Measurements from ENCODE around the gene PKDCC.
A peak's percentile ranks its signal among the peaks of the same experiment; 100 is the strongest.

PKDCC gene

DNA sequence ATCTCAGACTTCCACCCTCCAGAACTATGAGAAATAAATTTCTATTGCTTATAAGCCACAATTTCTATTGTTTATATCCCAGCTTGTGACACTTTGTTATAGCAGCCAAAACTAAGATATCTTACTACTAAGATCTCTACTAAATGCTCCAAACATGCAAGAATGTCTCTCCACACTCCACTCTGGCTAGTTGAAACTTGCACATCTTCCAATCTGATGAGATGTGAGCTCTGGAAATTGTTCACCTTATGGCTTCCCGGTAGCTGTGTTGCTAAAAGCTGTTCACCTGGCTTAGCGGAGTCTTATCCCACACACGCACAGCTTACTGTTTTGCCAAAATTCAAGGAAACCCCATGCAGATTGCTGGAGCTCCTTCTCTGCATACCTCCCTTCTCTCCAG, 43.9 kb downstream of the PKDCC start:
- DNase-seq = no peak

DNA sequence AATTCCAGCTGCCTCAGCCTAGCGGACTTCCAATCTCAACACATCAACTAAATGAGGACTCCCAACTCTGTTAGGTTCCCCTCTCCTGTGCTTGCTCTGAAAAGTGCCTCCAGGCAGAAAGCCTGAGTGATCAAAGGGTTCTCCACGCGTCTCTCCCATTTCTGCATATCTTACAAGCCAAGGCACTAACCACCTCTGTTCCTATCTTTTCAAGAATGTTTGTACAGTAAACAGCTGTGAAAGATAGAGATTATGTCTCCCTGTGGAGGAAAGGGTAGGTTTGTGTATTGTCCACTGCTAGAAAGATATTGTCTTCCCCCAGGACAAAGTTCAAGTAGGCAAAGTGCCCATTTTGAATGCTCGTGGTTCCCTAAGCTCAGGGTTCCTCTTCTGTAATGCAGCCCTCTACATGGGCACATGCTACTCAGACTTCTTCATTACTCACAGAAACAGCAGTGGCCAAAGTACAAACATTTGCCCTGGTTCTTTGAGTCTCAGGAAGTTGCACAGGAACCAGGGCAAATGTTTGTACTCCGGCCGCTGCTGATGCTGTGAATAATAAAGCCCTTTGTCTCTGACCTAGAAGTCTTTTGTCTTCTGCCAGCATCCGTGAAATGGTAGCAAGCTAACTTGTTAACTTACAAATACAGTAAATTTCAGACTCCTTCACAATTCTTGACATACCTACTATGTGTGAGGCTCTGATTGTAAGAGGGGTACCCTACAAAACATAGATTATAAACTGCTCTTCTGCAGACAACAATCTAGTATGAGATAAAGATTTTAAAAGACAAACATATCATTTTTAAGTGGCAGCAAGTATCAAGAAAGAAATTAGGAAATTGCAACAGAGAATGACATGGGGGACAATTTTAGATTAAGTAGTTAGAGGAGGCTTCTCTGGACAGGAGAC, 44.5 kb downstream of the PKDCC start:
- peak; percentile 55 for DNase-seq

DNA sequence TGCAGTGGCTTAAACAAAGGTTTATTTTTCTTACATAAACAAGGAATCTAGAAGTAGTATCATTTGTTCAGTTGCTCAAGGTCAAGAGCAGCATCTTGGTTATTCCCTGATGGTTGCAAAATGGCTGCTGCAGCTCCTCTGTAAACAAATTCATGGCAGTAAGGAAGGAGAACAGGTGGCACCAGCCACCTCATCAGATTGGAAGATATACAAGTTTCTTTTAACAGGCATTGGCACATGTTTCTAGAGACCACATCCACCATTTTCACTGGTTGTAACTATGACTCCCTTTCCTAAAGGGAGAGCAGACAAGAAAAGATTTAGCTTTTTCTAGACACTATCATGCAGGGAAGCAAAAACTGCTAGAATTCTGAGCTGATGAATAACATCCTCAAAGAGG, 46.3 kb downstream of the PKDCC start:
- no peak for DNase-seq

DNA sequence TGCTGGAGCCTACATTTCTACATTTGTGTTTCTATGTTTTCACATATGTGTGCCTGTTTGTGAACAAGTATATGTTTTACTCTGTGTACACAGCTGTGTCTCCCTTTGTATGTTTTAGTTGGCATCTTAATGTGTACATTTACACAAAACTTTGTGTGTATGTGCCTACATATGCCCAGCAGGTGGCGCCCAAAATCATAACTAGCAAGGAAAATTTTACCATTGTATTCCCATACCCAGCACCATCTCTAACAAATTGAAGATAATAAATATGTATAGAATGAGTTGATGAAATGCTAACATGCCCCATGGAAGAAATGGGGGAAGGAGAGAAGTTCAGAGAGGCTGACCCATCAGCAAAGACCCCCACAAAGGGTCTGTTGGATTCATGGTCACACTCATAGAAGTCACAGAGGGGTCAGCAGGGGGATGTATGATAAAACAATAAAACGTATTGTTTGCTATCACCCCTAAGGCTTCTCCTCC, 48.1 kb downstream of the PKDCC start:
- DNase-seq = peak; percentile 79

DNA sequence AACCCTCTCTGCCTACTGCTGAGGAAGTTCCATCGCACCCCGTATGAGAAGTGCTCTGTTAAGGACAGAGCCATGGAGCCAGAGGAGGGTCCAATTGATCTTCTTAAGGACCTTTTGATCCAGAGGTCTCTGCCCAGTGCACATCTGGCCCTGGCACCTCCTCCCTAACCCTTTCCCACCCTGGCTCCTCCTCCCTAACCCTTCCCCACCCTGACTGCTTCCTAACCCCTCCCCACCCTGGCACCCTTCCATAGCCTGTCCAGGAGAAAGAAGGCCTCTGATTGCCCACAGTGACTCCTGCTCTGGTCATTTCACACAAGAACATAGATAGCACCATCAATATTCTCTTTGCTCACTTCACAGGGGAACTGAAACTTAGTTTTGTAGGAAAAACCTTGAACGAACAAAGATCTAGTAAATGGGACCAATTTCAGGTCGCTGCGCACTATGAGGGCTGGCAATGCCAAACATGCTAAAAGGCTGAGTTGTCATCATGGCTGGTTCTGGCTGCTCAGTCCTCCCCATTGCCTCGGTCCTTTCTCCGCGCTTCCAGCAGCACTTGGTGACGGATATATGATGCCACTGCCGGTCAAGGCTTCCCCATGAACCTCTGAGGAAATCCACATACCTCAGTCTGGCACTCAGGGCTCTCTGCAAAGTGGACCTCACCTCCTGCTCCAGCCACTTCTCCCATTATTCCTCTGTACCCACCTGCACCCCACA, 49.2 kb downstream of the PKDCC start:
- DNase-seq = no peak

DNA sequence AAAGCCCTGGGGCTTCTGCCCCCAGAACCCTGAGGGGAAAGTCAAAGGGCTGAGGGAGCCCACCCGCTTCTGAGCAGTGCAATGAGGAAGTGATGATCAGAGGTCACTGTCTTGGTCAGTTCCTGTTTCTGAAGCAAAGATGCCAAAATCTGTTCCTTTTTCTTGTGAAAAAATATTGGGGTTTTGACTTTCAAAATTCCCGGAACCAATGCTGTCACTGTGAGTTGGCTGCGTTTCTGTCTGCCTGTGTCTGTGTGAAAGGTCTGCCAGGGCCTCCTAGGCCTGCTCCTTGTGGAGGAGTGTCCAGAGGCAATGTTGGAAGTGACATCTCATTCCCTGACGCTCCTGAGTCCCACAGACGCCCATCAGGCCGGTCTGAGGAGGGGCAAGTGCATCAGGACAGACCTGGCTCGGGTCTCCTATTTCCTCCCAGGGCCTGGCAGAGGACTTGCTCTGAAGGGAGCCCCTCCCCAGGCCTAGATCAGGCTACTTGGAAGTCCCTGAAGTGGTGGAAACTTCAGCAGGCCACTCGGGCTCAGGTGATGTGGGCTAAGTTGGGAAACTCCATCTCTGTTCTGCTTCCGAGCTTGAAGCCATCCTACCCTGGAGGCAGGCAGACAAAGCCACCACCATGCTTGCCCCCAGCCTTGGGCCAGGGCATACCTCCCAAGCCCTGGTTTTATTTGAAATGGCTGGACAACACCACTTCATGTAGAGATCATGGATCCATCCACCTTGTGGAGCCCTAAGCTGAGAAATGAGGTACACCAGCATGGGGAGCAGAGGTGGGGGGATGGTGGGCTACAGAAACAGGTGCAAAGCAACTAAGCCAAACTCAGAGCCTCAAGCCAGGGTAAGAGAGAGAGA, 51.0 kb downstream of the PKDCC start:
- peak; percentile 37 for DNase-seq

DNA sequence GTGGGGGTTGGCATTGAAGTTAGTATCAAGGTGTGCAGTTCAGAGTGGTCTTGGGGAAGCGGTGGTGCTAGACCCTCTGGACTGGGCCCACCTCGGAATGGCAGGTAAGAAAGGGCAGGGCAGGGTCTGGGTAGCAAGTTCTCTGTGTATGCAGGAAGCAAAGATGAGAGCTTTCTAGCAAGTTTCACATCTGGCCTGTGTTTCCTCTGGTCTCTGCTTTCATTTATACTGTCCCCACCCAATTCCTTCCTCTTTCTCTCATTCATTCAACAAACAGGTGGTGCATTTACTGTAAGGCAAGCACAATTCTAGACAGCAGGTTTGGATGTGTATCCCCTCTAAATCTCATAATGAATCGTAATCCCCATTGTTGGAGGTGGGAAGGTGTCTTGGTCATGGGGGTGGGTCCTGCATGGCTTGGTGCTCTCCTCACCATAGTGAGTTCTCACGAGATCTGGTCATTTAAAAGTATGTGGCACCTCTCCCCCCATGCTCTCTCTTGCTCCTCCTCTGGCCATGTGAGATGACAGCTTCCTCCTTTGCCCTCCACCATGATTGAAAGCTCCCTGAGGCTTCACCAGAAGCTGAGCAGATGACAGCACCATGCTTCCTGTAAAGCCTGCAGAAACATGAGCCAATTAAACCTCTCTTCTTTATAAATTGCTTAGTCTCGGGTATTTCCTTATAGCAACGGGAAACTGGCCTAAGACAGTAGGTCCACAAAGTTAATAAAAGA, 51.8 kb downstream of the PKDCC start:
- DNase-seq = no peak

DNA sequence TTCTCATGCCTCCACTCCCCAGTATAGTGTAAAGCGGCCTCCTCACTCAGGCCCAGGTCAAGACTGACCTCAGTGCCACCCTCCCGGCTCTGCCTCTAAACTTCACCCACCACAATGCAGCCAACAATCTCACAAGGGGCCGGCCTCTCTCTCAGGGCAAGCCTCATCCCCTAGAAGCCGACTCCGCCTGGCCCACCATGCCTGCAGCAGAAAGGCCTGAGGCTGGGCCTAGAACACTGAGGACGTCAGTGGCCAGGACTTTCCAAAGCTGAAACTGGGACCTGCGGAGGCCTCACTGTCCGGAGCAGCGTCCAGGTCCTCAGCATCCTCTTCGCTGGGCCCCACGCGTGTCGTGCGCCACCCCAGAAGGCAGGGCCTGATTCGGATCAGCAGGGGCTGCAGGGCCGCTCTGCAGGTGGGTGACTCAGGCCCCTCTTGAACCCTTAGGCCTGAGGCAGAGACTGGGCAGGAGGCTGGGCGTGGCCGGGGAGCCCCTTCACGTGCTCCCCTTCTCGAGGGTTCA, 52.9 kb downstream of the PKDCC start:
- no peak for DNase-seq

DNA sequence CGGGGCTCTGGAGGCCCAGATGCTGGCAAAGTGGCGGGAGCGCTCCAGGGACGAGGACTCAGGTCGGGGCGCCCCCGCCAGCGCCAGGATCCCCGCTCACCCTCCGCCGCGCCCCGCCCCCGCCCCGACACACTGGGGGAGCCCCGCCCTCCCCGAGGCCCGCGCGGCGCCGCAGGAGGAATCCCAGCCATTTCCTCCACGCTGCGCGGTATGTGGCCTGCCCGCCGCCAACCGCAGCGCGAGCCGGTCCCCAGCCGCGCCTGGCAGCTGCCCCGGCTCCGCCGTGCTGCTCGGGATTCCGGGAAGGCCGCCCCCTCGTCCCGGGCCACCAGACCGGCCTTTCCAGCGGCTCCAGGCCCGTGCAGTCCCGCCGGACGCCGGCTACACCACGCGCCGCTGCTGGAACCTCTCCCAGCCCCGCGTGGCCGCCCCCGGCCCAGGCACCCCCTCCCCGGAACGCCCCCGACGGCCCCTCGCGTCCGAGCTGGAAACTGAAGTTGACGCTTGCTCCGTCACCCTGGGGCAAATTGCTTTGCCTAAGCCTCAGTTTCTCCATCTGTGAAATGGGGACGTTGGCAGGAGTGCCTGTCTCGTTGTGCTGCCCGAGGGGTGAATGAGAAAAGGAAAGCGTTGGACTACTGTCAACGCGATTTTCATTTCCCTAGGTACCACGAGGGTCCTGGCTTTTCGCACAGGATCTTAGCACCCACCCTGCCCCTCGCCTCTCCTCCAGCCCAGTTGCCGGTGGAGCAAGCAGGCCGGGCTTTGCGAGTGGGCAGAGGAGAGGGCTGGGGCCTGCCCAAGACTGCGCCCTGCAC, 53.6 kb downstream of the PKDCC start:
- no peak for DNase-seq

DNA sequence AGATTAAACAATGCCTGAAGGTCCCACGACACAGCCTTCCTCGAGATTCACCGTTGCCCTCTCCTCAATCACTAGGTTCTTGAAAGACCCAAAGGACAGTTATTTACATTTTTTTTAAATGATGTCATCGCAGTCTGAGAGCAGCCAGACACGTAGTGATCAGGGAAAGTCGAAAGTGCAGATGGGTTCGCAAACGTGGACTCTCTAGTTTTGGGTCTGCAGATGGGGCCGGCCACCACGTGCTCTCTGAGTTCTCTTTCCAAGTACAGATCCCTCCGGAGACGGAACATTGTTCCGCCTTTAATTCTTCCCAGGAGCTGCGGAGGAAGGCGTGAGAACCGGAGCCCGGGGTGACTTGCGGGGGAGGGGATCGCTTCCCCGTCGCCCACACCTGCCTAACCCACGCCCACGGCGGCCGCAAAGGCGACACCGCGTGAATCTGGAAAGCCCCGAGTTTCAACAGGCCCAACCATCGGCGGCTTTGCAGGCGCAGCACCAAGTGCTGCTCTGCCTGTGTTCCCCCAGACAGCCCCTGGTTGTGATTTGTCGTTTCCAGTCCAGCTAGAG, 54.3 kb downstream of the PKDCC start:
- no peak for DNase-seq

DNA sequence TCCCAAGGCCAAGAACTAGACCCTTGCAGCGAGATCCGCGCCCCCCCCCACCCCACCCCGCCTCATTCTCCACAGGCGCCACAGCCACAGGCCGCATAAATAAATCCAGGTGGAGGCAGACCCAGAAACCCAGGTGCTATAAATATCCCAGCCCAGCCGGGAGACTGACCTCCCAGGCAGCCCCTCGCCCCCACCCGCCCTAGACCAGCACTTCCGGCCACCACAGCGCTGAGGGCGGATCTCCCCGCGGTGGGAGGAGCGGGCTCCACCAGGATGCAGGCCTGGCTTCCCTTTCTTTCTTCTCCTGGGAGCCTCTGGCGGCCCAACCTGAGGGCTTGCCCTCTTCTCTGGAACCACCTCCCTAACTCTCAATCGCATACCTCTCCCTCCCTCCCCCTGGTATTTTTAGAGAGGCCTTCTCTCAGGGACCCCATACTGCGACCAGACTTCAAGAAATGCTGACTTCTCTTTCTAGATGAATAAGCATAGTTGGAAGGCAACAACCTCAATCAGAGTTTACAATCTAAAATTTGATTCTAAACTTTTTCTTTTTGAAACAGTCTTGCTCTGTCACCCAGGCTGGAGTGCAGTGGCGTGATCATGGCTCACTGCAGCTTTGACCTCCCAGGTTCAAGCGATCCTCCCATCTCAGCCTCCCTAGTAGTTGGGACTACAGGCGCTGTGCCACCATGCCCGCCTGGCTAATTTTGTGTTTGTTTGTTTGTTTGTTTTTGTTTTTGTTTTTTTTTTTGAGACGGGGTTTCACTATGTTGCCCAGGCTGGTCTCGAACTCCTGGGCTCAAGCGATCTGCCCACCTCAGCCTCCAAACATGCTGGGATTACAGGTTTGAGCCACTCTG, 55.0 kb downstream of the PKDCC start:
- DNase-seq = no peak

DNA sequence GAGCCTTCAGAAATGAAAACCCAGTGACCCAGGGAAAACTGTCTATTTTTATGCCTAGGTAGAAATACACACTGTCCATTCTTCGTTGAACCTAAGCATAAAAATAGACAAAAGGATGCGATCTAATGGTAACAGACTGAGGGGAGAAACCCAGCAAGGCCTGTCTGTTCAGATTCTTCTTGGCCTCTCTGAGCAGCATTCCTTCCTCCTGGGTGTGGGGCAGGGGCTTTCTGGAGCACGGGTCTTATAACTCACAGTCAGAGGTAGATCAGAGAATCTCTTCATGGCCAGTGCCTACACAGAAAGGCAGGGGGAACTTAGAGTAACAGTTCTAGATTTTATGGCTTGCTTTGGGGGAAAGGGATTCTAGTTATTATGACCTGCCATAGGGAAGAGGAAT, 56.0 kb downstream of the PKDCC start:
- no peak for DNase-seq

DNA sequence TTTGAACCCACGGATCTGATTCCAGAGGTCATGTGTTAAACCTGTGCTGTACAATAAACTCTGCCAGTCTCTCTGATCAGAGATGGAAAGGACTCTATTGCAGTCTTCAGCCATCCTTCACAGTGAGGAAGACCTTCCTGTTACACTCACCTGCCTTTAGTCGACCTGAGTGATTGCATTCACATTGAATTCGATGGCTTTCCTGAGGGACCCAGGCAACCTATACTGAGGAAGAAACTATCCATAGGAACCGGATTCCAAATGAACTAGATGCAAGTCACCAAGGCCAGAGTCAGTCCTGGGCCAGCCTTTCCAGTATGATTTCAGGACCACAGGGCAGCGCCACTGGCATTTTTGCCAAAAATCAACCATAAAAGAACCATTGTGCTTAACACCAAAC, 56.8 kb downstream of the PKDCC start:
- no peak for DNase-seq

DNA sequence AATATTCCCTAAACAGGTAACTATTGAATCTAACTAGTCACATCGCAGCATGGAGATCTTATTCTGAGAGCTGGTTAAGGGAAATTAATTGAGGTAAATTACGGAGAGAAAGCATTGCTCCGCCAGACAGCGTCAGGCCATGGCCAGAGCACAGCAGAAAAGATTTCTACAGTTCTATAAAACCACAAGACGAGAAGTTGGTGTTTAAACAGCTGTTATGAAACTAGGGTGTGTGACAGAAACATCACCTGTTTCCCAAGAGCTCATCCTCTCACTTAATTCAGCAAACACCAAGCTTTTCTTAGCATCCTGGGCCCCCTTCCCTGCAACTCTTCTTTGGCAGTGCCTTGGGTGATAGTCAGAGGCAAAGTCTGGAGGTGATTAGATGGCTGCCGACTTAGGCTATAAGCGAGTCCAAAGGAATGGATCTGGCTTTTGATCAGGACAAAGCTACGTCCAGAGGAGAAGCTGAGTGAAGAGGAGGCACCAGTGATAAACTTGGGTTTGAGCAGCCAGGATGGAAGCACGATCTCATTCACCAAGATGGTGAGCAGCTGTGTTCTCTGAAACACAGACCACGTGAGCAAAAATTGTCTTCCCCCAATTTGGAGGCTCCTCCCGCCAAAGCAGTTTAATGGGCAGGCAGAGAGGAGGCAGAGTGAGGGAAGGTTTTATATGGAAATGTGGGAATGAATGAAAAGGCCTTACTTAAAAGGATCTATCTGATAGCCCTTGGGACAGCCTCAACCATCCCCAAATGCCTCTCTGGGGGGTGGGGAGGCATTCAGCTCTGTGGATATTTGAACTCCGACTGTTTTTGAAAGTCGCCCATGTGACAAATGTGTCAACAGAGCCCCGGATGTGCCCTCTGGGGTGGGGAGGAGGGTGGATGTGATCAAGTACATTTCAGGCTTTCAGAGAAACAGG, 57.8 kb downstream of the PKDCC start:
- DNase-seq = no peak

DNA sequence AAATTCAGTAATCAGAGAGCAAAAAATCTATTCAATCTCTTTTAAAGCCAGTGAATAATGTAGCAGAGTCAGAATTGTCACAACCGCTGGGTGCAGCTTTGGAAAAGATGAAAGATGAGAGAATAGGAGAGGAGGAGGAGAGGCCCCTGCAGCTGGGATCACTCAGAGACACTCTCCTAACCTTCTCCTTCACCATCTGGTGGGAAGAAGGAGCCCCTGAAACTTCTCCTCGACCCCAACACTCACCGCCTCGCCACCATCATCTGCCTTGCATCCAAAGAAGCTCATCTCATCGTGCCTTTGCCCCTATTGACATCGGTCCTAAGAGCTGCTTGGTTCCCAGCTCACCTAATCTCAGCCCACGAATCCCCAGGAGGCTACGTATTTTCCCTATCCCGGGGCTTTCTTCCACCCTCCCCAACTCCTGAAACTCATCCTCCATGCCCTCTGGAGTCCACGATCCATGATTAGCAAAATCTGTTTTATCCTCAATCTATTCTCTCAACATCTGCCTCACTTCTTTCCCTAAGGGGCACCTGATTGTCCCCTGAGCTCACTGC, 58.5 kb downstream of the PKDCC start:
- DNase-seq = no peak

DNA sequence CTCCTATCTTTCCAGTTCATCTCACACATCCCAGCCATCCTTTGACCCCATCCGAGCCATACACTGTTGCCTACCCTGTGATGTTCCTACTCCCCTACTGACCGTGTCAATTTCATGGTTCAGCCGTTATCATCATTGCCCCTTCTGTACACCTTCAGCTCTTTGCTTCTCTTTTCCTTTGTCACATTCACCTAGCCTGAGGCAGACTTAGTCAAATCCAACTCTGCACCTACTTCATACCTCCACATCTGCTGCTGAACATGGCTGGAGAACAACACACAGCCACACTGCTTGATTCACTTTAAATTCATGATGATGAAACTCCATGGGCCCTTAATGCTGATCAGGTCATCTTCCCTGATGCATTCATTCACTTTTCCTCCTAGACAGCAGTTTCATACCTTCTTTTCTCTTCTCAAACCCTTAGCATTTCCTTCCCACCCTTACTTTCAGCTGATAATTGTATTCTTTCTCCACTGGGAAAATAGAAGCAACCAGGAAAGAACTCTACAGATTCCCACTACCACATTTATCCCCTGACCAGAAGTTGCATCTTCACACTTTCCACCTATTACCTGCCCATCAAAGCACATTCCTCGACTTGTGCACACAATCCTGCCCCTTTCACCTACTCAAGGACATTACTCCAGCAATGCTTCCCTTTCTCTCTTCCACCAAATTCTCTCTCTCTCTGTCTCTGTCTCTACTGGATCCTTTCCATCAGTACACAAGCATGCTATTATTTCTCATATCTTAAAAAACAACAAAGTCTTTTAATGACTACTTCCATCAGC, 59.6 kb downstream of the PKDCC start:
- DNase-seq = no peak
